BLaER1 treated with 17β-estradiol and CSF1 and Interleukin-3, amounts not matched to agents 10 nM and 100 nM (cell line): ENCODE measurements around the gene POLR3E.
"Not testable (repeated sequence)": the region's sequence is repeated elsewhere in the genome, so short reads cannot be mapped to it uniquely, and the experiment has no call there.

Source experiments
- H3K27ac ChIP-seq, 11 experiments: shearing (Covaris generic); formaldehyde crosslinking; 2 replicates each; pipeline ENCODE4 v1.8.1; 2022
- H3K27me3 ChIP-seq, 11 experiments: shearing (Covaris generic); formaldehyde crosslinking; 2 replicates each; pipeline ENCODE4 v1.8.1; 2022
- H3K36me3 ChIP-seq, 11 experiments: shearing (Covaris generic); formaldehyde crosslinking; 2 replicates each; pipeline ENCODE4 v1.8.1; 2022
- H3K4me1 ChIP-seq, 10 experiments: shearing (Covaris generic); formaldehyde crosslinking; 2 replicates each; pipeline ENCODE4 v1.8.1; 2022
- H3K4me2 ChIP-seq, 11 experiments: shearing (Covaris generic); formaldehyde crosslinking; 2 replicates each; pipeline ENCODE4 v1.8.1; 2022
- H3K4me3 ChIP-seq, 10 experiments: shearing (Covaris generic); formaldehyde crosslinking; 2 replicates each; pipeline ENCODE4 v1.8.1; 2022
- H3K9ac ChIP-seq, 11 experiments: shearing (Covaris generic); formaldehyde crosslinking; 2 replicates each; pipeline ENCODE4 v1.8.1; 2022
- H3K9me3 ChIP-seq, 11 experiments: shearing (Covaris generic); formaldehyde crosslinking; replicated peaks in 1 of 11; 2 replicates each; pipeline ENCODE4 v1.8.1; 2022
- H4K20me1 ChIP-seq, 11 experiments: shearing (Covaris generic); formaldehyde crosslinking; 2 replicates each; pipeline ENCODE4 v1.8.1; 2022
- Cebpa-rat ChIP-seq, 11 experiments: shearing (Covaris generic); IDR thresholded peaks; 2 replicates each; pipeline ENCODE4 v1.8.1; 2022

Gene POLR3E

DNA sequence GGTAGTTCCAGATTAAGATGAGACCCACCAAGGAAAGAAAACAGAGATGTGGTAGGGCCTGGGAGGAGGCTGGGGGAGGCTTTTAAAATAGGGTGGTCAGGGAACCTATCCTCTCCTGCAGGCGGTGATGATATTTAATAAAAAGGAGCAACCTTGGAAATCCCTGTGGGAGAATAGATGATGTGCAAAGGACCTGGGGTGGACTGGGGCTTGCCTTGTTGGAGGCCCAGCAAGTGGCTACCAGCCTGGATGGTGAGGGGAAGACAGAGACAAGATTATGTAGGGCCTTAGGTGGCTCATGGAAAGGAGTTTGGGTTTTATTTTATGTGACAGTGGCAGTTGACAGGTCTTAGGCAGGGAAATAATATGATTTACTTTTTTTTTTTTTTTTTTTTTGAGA is 1.8 kb downstream of the POLR3E start:
- Histone ChIP-seq H3K4me2 (peak overlapping the region; percentile 70 to 91 (median 84)), H3K27me3 (no peaks in the 10 kb centered on the region), H3K27ac (no peak overlapping the region), H3K9me3 (no peaks in the 10 kb centered on the region), H3K4me1 (peaks cover 26 to 41% (median 32%) of the 10 kb centered on the region in 10 experiments), H3K4me3 (peak overlapping the region in 8 of 10 experiments; percentile 85 to 97 (median 93); a peak in 10 of 20 replicates), H4K20me1 (peaks cover 45 to 67% (median 66%) of the 10 kb centered on the region in 11 experiments; a peak in 21 of 22 replicates), H3K36me3 (peaks cover 26 to 44% (median 35%) of the 10 kb centered on the region in 11 experiments), H3K9ac (peak overlapping the region in 6 of 11 experiments; percentile 89 to 98 (median 93); a peak in 6 of 22 replicates)
- TF ChIP-seq Cebpa-rat (IDR thresholded peaks at IDR 0.05): no peak

- H3K4me1 ChIP-seq: peaks cover 26 to 41% (median 32%) of the 10 kb centered on the region in 10 experiments
- no peak overlapping the region for H3K27ac ChIP-seq
- peaks cover 41 to 59% (median 51%) of the 10 kb centered on the region in 11 experiments for H3K36me3 ChIP-seq
- H3K9ac ChIP-seq: peak overlapping the region in 4 of 11 experiments; percentile 16 to 48 (median 23); a peak in 5 of 22 replicates
- TF ChIP-seq Cebpa-rat (IDR thresholded peaks at IDR 0.05): no peak
- no peaks in the 10 kb centered on the region for H3K9me3 ChIP-seq
- peak overlapping the region; percentile 30 to 90 (median 79); a peak in 19 of 22 replicates for H3K4me2 ChIP-seq
- no peaks in the 10 kb centered on the region for H3K27me3 ChIP-seq
- peaks cover 52 to 83% (median 81%) of the 10 kb centered on the region in 11 experiments; a peak in 21 of 22 replicates for H4K20me1 ChIP-seq
- H3K4me3 ChIP-seq: no peak overlapping the region
Observed at GRCh38 chr16:22300427-22301071, 3.3 kb downstream of the POLR3E start.

DNA sequence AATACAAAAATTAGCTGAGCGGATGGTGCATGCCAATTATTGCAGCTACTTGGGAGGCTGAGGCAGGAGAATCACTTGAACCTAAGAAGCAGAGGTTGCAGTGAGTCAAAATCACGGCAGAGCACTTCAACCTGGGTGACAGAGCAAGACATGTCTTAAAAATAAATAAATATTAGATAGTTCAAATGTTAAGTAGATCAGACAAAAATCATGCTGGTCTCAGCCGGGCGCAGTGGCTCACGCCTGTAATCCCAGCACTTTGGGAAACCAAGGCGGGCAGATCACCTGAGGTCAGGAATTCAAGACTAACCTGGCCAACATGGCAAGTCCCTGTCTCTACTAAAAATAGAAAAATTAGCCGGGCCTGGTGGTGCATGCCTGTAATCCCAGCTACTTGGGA is 4.2 kb downstream of the POLR3E start:
- H3K4me3 ChIP-seq, H3K27me3 ChIP-seq, H3K9me3 ChIP-seq, H3K27ac ChIP-seq, H3K4me2 ChIP-seq, H3K9ac ChIP-seq: not testable (repeated sequence)
- H3K36me3 ChIP-seq: peaks cover 49 to 68% (median 59%) of the 10 kb centered on the region in 11 experiments
- H4K20me1 ChIP-seq: peaks cover 52 to 91% (median 89%) of the 10 kb centered on the region in 11 experiments; a peak in 21 of 22 replicates
- H3K4me1 ChIP-seq: peaks cover 22 to 35% (median 27%) of the 10 kb centered on the region in 10 experiments

DNA sequence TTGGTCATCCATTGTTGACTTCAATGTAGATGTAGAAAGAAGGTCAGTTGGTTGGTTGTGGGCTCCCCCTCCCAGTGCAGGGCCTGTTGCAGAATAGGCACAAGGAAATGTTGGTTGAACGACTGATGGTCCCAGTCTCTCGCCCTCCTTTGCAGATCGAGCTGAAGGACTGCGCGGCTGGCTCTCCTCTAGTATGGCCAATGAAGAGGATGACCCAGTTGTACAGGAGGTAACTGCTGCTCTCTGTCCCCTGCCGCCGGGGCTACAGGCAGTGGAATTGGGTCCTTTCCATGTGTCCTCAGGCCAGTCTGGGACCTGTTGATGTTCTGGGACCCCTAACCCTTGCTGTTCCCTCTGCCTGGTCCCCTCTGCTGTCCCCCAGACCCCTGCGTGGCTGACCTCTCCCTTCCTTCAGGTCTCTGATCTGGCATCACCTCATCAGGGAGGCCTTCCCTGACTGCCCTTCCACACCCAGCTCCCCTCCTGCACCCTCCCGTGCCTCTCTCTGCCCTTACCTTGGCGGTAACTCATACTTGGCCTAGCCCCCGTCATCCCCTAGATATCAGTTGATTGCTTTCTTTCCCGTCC is 5.7 kb downstream of the POLR3E start:
- peaks cover 64 to 82% (median 74%) of the 10 kb centered on the region in 11 experiments for H3K36me3 ChIP-seq

GRCh38 chr16:22304411-22304810 is 7.2 kb downstream of the POLR3E start:
- Histone ChIP-seq H3K4me2 (no peak overlapping the region), H3K4me1 (peaks cover 11 to 21% (median 17%) of the 10 kb centered on the region in 10 experiments), H3K36me3 (peaks cover 79 to 95% (median 89%) of the 10 kb centered on the region in 11 experiments), H3K9me3 (no peaks in the 10 kb centered on the region), H3K4me3 (no peak overlapping the region), H3K27ac (no peak overlapping the region), H3K27me3 (no peaks in the 10 kb centered on the region), H3K9ac (no peak overlapping the region), H4K20me1 (peaks cover 44 to 100% (median 99%) of the 10 kb centered on the region in 11 experiments; a peak in 21 of 22 replicates)
- no peak for TF ChIP-seq Cebpa-rat (IDR thresholded peaks at IDR 0.05)

More for the DNA sequence above, 5.7 kb downstream of the POLR3E start:
- TF ChIP-seq Cebpa-rat (IDR thresholded peaks at IDR 0.05): no peak
- no peak overlapping the region for H3K4me2 ChIP-seq
- H3K4me1 ChIP-seq: peaks cover 22 to 32% (median 26%) of the 10 kb centered on the region in 10 experiments
- no peak overlapping the region for H3K4me3 ChIP-seq
- peaks cover 52 to 100% (median 100%) of the 10 kb centered on the region in 11 experiments; a peak in 21 of 22 replicates for H4K20me1 ChIP-seq
- H3K9me3 ChIP-seq: no peaks in the 10 kb centered on the region
- no peak overlapping the region for H3K27ac ChIP-seq
- H3K27me3 ChIP-seq: no peaks in the 10 kb centered on the region
- no peak overlapping the region for H3K9ac ChIP-seq

GRCh38 chr16:22306788-22307187 is 9.6 kb downstream of the POLR3E start:
- Histone ChIP-seq H4K20me1 (peaks cover 20 to 96% (median 77%) of the 10 kb centered on the region in 11 experiments; a peak in 21 of 22 replicates), H3K4me1 (peaks cover 0 to 5% (median 0%) of the 10 kb centered on the region in 10 experiments; a peak in 4 of 20 replicates), H3K4me2 (no peak overlapping the region), H3K9ac (no peak overlapping the region), H3K27ac (no peak overlapping the region), H3K27me3 (no peaks in the 10 kb centered on the region), H3K36me3 (peaks cover 98 to 100% (median 100%) of the 10 kb centered on the region in 11 experiments), H3K9me3 (no peaks in the 10 kb centered on the region), H3K4me3 (no peak overlapping the region)
- TF ChIP-seq Cebpa-rat (IDR thresholded peaks at IDR 0.05): no peak

DNA sequence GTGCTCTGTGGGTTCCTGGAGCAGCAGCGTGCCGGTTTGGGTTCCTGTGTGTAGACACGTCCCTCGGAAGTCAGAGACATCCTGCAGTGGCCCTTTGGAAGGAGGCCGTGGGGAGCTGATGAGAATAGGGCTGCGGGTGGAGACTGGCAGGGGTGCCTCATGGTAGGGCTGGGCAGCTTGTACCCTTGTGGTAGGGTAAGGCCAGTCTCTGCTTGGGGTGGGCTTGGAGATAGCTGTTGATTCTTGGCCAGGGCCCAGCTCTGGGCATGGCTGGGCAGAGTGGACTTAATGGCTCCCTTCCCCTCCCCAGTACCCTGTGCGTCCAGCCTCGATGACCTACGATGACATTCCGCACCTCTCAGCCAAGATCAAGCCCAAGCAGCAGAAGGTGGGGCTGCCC is 10.6 kb downstream of the POLR3E start:
- no peaks in the 10 kb centered on the region for H3K4me1 ChIP-seq
- no peaks in the 10 kb centered on the region for H3K9me3 ChIP-seq
- no peak overlapping the region for H3K4me3 ChIP-seq
- TF ChIP-seq Cebpa-rat (IDR thresholded peaks at IDR 0.05): no peak
- H3K27ac ChIP-seq: no peak overlapping the region
- no peaks in the 10 kb centered on the region for H3K27me3 ChIP-seq
- peaks cover 98 to 100% (median 100%) of the 10 kb centered on the region in 11 experiments for H3K36me3 ChIP-seq
- no peak overlapping the region; a peak in 1 of 22 replicates for H3K9ac ChIP-seq
- no peak overlapping the region for H3K4me2 ChIP-seq
- H4K20me1 ChIP-seq: peaks cover 10 to 94% (median 70%) of the 10 kb centered on the region in 11 experiments; a peak in 21 of 22 replicates

DNA sequence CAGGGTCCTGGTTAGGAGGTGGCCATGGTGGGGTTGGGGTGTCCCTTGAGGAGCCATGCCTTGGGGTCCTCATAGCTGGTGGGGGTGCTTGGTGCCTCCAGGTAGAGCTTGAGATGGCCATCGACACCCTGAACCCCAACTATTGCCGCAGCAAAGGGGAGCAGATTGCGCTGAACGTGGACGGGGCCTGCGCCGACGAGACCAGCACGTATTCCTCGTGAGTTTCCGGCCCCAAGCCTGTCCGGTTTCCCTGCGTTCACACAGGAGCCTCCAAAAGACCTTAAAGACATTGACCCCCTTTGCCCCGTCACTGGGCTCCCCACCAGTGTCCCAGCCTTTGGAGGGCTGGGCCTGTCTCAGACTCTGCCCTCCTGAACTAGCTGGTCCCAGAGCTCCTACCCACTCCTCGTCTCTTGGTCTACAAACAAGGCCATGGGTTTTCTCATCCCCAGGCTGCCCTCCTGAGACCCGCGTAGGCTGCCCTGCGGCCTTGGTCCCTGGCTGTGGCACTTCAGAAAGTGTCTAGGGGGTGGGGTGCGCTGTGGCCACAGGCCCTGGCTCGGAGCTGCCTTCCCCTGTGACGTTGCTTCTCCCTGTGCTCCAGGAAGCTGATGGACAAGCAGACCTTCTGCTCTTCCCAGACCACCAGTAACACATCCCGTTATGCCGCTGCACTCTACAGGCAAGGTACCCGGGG is 11.8 kb downstream of the POLR3E start:
- TF ChIP-seq Cebpa-rat (IDR thresholded peaks at IDR 0.05): no peak
- H3K36me3 ChIP-seq: peaks cover 98 to 100% (median 100%) of the 10 kb centered on the region in 11 experiments
- H3K27ac ChIP-seq: no peak overlapping the region
- no peak overlapping the region for H3K9ac ChIP-seq
- no peak overlapping the region for H3K4me3 ChIP-seq
- no peaks in the 10 kb centered on the region for H3K27me3 ChIP-seq
- no peaks in the 10 kb centered on the region for H3K4me1 ChIP-seq
- no peak overlapping the region for H3K4me2 ChIP-seq
- H3K9me3 ChIP-seq: no peaks in the 10 kb centered on the region
- peaks cover 7 to 94% (median 67%) of the 10 kb centered on the region in 11 experiments; a peak in 20 of 22 replicates for H4K20me1 ChIP-seq

- no peak overlapping the region for H3K9ac ChIP-seq
- peaks cover 97 to 100% (median 100%) of the 10 kb centered on the region in 11 experiments for H3K36me3 ChIP-seq
- H3K27ac ChIP-seq: no peak overlapping the region
- H3K9me3 ChIP-seq: no peaks in the 10 kb centered on the region
- no peaks in the 10 kb centered on the region for H3K27me3 ChIP-seq
- H3K4me1 ChIP-seq: no peaks in the 10 kb centered on the region
- H4K20me1 ChIP-seq: peaks cover 0 to 94% (median 57%) of the 10 kb centered on the region in 11 experiments; a peak in 16 of 22 replicates
- TF ChIP-seq Cebpa-rat (IDR thresholded peaks at IDR 0.05): no peak
- H3K4me2 ChIP-seq: no peak overlapping the region
- no peak overlapping the region for H3K4me3 ChIP-seq
Observed at GRCh38 chr16:22311520-22311919, 14.3 kb downstream of the POLR3E start.
